Heart right ventricle (tissue), 16 donors: Measurements from ENCODE around the gene DGAT2. TPM values are rescaled to one million over a fixed set of nuclear protein-coding genes. Genes with fewer than 3 reads are reported as not detected.

Experiments used
- ATAC-seq, 8 donors: fragments of 200-7000 bp; cut with Tn5 transposase; one replicate each; pipeline ENCODE4 v1.9.1; 2020; ENCODE audit warnings: mild to moderate bottlenecking in 8 of 8, moderate library complexity in 8 of 8, moderate number of reproducible peaks in 1 of 8
- DNase-seq, 2 donors: peaks; one replicate each; pipeline ENCODE4 v3.0.0-alpha.2; 2020
- H3K27ac ChIP-seq, 10 donors: fragments of 200-600 bp; sonication (generic) in 2 of 10; one replicate each; pipeline versions ENCODE4 v1.5.0 to v1.8.0; 2020 to 2022; ENCODE audit warnings: mild to moderate bottlenecking in 3 of 10
- H3K27me3 ChIP-seq, 7 donors: fragments of 200-600 bp; one replicate each; pipeline ENCODE4 v1.8.0; 2021 to 2022; ENCODE audit warnings: mild to moderate bottlenecking in 2 of 7
- H3K36me3 ChIP-seq, 9 donors: fragments of 200-600 bp; sonication (generic) in 1 of 9; one replicate each; pipeline versions ENCODE4 v1.5.0 to v1.8.0; 2020 to 2022; ENCODE audit warnings: mild to moderate bottlenecking in 2 of 9
- H3K4me1 ChIP-seq, 9 donors: fragments of 200-600 bp; sonication (generic) in 1 of 9; one replicate each; pipeline versions ENCODE4 v1.5.0 to v1.8.0; 2020 to 2022; ENCODE audit warnings: mild to moderate bottlenecking in 4 of 9
- H3K4me3 ChIP-seq, 10 donors: fragments of 200-600 bp; sonication (generic) in 2 of 10; one replicate each; pipeline versions ENCODE4 v1.5.0 to v1.8.0; 2020 to 2022; ENCODE audit warnings: mild to moderate bottlenecking in 7 of 10, moderate library complexity in 2 of 10
- H3K9me3 ChIP-seq, 11 donors: fragments of 200-600 bp in 10 of 11; sonication (generic) in 2 of 11; one replicate each; pipeline versions ENCODE4 v1.5.0 to v1.8.0; 2013 to 2022; ENCODE audit warnings: mild to moderate bottlenecking in 2 of 11, control low read depth in 1 of 11, moderate library complexity in 1 of 11
- CTCF ChIP-seq, 9 donors: fragments of 200-600 bp; sonication (generic) in 2 of 9; IDR thresholded peaks; one replicate each; pipeline versions ENCODE4 v1.5.0 to v1.8.0; 2021 to 2022; ENCODE audit warnings: antibody characterized with exemption in 9 of 9, mild to moderate bottlenecking in 5 of 9, moderate library complexity in 1 of 9
- WGBS, 2 donors: extraction: QIAGEN DNeasy Blood & Tissue Kit; methylation state at CpG; one replicate each; pipeline ENCODE4 v1.1.7; 2013; ENCODE audit warnings: inconsistent platforms in 1 of 2; 5-methylcytosine and 5-hydroxymethylcytosine counted together
- intact Hi-C, 10 donors: fragments of 100-400 bp; cut with DNase I; formaldehyde crosslinking; loops; one replicate each; pipeline versions ENCODE4 v1.11.1 to v1.14.2; 2022
- polyA plus RNA-seq, 2 donors: library from polyadenylated mRNA; stranded (reverse); fragments of 200-250 nt; gene quantifications; one replicate each; pipeline ENCODE4 v1.2.3, GENCODE V29; 2013
- total RNA-seq, 10 donors: library from RNA; stranded (reverse); fragmentation: NEBNext Ultra II Directional in 3 of 10; extraction: Animal tissue kit (Norgen Biotek cat#: 25700) in 3 of 10; gene quantifications; one replicate each; pipeline versions ENCODE4 v1.2.1 to v1.2.4, GENCODE V29; 2021 to 2023
- donor health status: Arrhythmogenic right ventricular cardiomyopathy.
- donor health status: ischemic (EF 13 %, LVEDD 7.1; RV severe dilation, severe dysfunction).
- donor health status: healthy with polysubstance abuse.
- donor health status: DM: no; HTN: yes; CAD: no.
- donor health status: DM: no; HTN: no; CAD: no.
- donor health status: ischemic (EF 25% LVEDD 6.9; RV normal size, moderate dysfunction).
- donor health status: ischemic (EF 25% LVEDD 5.7; RV mildly dilated, moderate dysfunction).
- donor health status: healthy.
- donor health status: DM: yes; HTN: yes; CAD: no.
- donor health status: Ischemic cardiomyopathy.
- donor health status: ischemic (EF 35%, LVEDD 5.7; RV mildly dilated, moderate dysfunction).
- donor health status: nonischemic (EF 11% LVEDD 7.7; RV severe dilation, severe dysfunction).
- donor health status: DM: yes; HTN: yes; CAD: no.
- donor health status: PGD.
- donor health status: ischemic (EF 29% LVEDD 5.4; RV normal size, mild dysfunction).
- donor health status: nonischemic (EF 23%, LVEDD 6.1; RV moderate dilation, normal function).

Gene DGAT2
- total and polyA plus RNA-seq, 12 donors: 6.2 to 24.4 (median 10.6) TPM

- Histone ChIP-seq H3K4me1 (peaks cover 7 to 42% (median 31%) of the 10 kb centered on the region in 9 donors), H3K4me3 (peak overlapping the region in 6 of 10 donors; percentile 77 to 100 (median 97)), H3K27ac (peak overlapping the region in 8 of 10 donors; percentile 90 to 98 (median 95)), H3K36me3 (no peaks in the 10 kb centered on the region), H3K9me3 (no peaks in the 10 kb centered on the region), H3K27me3 (no peaks in the 10 kb centered on the region)
- 64 to 66% methylated on average over 1 of the region's 1 CpG for WGBS, 2 donors
- ATAC-seq: no peak
- TF ChIP-seq CTCF (IDR thresholded peaks at IDR 0.05): no peak
- intact Hi-C loops: no loop called here
- no peak for DNase-seq
These were observed 45.1 kb downstream of the DGAT2 start for GRCh38 chr11:75813622-75814039.

- intact Hi-C loops: no loop called here
- H3K4me1 ChIP-seq: peaks cover 7 to 48% (median 31%) of the 10 kb centered on the region in 9 donors
- no peaks in the 10 kb centered on the region for H3K9me3 ChIP-seq
- ATAC-seq (peak in 3 of 8 donors; percentile 8 to 54 (median 40)), DNase-seq (no peak)
- H3K4me3 ChIP-seq: peak overlapping the region; percentile 43 to 100 (median 90)
- peak overlapping the region in 9 of 10 donors; percentile 88 to 98 (median 95) for H3K27ac ChIP-seq
- H3K27me3 ChIP-seq: no peaks in the 10 kb centered on the region
- 1% methylated on average over 12 of the region's 12 CpGs for WGBS, 2 donors
- TF ChIP-seq CTCF (IDR thresholded peaks at IDR 0.05): no peak
- H3K36me3 ChIP-seq: no peaks in the 10 kb centered on the region
These were observed 45.7 kb downstream of the DGAT2 start for GRCh38 chr11:75814363-75814676.

- TF ChIP-seq CTCF (IDR thresholded peaks at IDR 0.05): peak in 3 of 9 donors; percentile 8 to 34 (median 11)
- 0% methylated on average over 38 to 39 of the region's 39 CpGs for WGBS, 2 donors
- DNase-seq (peak; percentile 96 to 99), ATAC-seq (peak; percentile 96 to 99 (median 97))
- no peaks in the 10 kb centered on the region for H3K9me3 ChIP-seq
- H3K4me3 ChIP-seq: peak within 1 kb of the TSS; percentile 77 to 100 (median 94)
- peak within 1 kb of the TSS; percentile 68 to 98 (median 94) for H3K27ac ChIP-seq
- no peaks in the 10 kb centered on the region for H3K36me3 ChIP-seq
- intact Hi-C loops: no loop called here
- H3K4me1 ChIP-seq: peaks cover 7 to 48% (median 31%) of the 10 kb centered on the region in 9 donors
- H3K27me3 ChIP-seq: no peaks in the 10 kb centered on the region
These were observed 46.2 kb downstream of the DGAT2 start, which contains the start of gene UVRAG for GRCh38 chr11:75814677-75815344. TSS of gene UVRAG (plus strand) at chr11:75815210. CDS start at chr11:75815408, 198 bp downstream.

GRCh38 chr11:75815345-75816168 lies 47.0 kb downstream of the DGAT2 start:
- peak overlapping the region; percentile 77 to 100 (median 94) for H3K4me3 ChIP-seq
- H3K27me3 ChIP-seq: no peaks in the 10 kb centered on the region
- peaks cover 7 to 49% (median 31%) of the 10 kb centered on the region in 9 donors for H3K4me1 ChIP-seq
- intact Hi-C loops: no loop called here
- peak overlapping the region; percentile 68 to 98 (median 94) for H3K27ac ChIP-seq
- no peak for TF ChIP-seq CTCF (IDR thresholded peaks at IDR 0.05)
- H3K9me3 ChIP-seq: no peaks in the 10 kb centered on the region
- 0 to 1% methylated on average over 48 to 60 of the region's 60 CpGs for WGBS, 2 donors
- no peaks in the 10 kb centered on the region for H3K36me3 ChIP-seq
- peak; percentile 26 to 37 for DNase-seq
- peak; percentile 1 to 61 (median 10) for ATAC-seq
